ENCODE measurements around the gene VPS51. TPM values are rescaled to one million over a fixed set of nuclear protein-coding genes. Genes with fewer than 3 reads are reported as not detected.

Gene VPS51
- total RNA-seq, 3 donors from 2014 or later: 161 to 165 (median 161) TPM

DNA sequence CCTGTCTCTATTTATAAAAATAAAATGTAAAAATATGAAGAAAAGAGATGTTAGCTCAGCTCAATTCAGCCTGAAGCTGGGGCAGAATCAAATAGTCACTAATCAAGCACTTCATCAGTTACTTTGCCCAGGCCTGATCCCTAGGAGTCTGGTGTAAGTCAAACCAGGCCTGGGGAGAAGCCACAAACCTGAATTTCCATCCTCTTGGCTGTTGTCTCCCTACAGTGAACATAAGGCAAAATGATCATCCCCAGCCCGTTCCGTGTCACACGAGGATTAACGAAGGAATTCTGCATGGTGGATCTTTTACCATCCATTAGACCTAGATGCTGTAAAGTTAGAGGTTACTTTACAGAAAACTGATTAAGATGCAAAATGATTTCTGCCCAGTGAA lies 31.2 kb upstream of the VPS51 start:
- Mint-ChIP-seq H3K36me3 (ENCODE audit: insufficient read depth) (no peaks in the 10 kb centered on the region), H3K9me3 (no peaks in the 10 kb centered on the region), H3K27me3 (ENCODE audit: low read depth) (peaks cover 3% of the 10 kb centered on the region), H3K4me1 (ENCODE audit: low read depth) (no peaks in the 10 kb centered on the region), H3K4me3 (no peak overlapping the region)
- DNase-seq (no peak), ATAC-seq (no peak)

- Mint-ChIP-seq H3K4me3 (no peak overlapping the region), H3K36me3 (ENCODE audit: insufficient read depth) (no peaks in the 10 kb centered on the region), H3K27me3 (ENCODE audit: low read depth) (peaks cover 3% of the 10 kb centered on the region), H3K9me3 (no peaks in the 10 kb centered on the region), H3K4me1 (ENCODE audit: low read depth) (no peaks in the 10 kb centered on the region)
- no peak for DNase-seq
- no peak for ATAC-seq
These were observed 30.2 kb upstream of the VPS51 start for GRCh38 chr11:65065851-65066250.

- no peak for ATAC-seq
- Mint-ChIP-seq H3K27me3 (ENCODE audit: low read depth) (peaks cover 3% of the 10 kb centered on the region), H3K9me3 (no peaks in the 10 kb centered on the region), H3K4me3 (no peak overlapping the region), H3K36me3 (ENCODE audit: insufficient read depth) (no peaks in the 10 kb centered on the region), H3K4me1 (ENCODE audit: low read depth) (no peaks in the 10 kb centered on the region)
- DNase-seq: no peak
These were observed 29.7 kb upstream of the VPS51 start for GRCh38 chr11:65066315-65066714.

DNA sequence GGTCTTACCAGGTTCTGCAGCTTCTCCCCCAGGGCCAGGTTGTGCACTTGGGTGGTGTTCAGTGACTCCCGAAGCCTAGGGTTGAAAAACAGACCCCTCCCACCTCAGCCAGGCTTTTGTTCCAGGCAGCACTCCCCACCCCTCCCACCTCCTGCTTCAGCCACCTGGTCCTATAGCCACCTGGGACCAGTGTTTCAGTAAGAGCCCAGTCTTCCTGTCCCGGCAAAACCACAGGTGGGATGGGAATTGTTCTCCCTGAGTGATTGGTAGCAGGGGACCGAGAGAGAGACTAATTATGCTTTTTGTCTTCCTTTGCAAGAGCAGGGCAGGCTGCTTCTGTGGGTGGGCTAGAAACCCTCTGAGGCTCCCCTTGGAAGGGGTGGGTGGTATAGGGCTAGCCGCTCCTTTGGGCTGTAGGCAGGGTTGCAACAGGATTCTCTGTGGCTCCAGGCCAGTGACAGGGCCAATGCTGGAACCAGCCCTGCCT lies 29.2 kb upstream of the VPS51 start:
- no peak for ATAC-seq
- H3K27me3 Mint-ChIP-seq (ENCODE audit: low read depth): peaks cover 3% of the 10 kb centered on the region
- no peaks in the 10 kb centered on the region for H3K9me3 Mint-ChIP-seq
- H3K36me3 Mint-ChIP-seq (ENCODE audit: insufficient read depth): no peaks in the 10 kb centered on the region
- no peaks in the 10 kb centered on the region for H3K4me1 Mint-ChIP-seq (ENCODE audit: low read depth)
- no peak for DNase-seq
- H3K4me3 Mint-ChIP-seq: no peak overlapping the region

- H3K4me1 Mint-ChIP-seq (ENCODE audit: low read depth): no peaks in the 10 kb centered on the region
- H3K4me3 Mint-ChIP-seq: no peak overlapping the region
- H3K9me3 Mint-ChIP-seq: no peaks in the 10 kb centered on the region
- ATAC-seq: no peak
- no peak for DNase-seq
- H3K36me3 Mint-ChIP-seq (ENCODE audit: insufficient read depth): no peaks in the 10 kb centered on the region
- H3K27me3 Mint-ChIP-seq (ENCODE audit: low read depth): no peaks in the 10 kb centered on the region
These were observed 28.6 kb upstream of the VPS51 start for GRCh38 chr11:65067446-65067845.

DNA sequence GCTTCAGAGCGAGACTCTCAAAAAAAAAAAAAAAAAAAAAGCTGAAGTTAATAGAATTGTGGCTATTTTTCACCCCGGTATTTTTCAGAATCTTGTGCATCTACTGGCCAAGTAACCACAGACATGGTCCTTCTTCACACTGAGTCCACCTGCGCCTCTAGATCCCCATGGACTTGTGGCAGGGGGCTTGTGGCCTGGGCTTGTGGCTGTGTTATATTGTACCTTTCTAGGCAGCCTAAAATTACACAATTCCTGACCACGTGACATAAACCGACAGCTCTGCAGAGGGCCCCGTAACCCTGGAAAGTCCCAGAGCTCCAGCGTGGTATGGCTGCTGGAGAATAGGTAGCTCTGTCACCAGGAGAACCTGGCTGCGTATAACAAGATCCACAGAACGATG lies 26.8 kb upstream of the VPS51 start:
- no peaks in the 10 kb centered on the region for H3K9me3 Mint-ChIP-seq
- H3K36me3 Mint-ChIP-seq (ENCODE audit: insufficient read depth): no peaks in the 10 kb centered on the region
- DNase-seq (no peak), ATAC-seq (no peak)
- no peaks in the 10 kb centered on the region for H3K4me1 Mint-ChIP-seq (ENCODE audit: low read depth)
- no peak overlapping the region for H3K4me3 Mint-ChIP-seq
- no peaks in the 10 kb centered on the region for H3K27me3 Mint-ChIP-seq (ENCODE audit: low read depth)

DNA sequence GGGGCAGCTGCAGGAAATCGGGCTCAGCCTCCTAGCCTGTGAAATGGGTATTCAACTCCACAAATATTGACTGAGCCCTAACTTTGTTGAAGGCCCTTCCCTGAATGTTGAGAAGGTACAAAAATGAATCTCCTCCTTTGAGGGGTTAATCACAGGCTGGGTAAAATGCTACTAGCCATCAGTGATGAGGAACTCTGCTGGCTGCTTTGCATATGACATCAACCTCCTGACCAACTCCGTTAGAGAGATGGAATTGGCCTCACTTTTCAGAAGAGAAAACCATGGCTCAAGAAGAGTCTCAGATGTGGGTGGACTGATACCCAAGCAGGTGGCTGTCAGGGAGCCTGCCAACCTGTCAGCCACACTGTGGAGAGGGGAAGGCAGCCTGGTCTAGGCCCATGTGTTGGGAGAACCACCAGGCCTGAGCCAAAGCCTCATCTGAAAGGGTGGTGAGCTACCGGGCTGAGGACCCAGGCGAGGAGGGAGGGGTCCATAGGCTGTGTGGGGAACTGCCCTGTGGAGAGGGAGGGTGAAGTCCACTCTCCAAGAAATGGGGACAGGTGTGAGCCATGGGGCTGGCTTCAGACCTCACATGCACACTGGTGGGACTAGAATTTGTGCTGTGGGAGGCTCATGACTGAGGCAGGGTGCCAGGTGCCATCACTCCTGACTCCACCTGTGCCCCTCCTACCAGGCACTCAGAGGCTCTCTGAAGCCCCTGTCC lies 23.9 kb upstream of the VPS51 start:
- Mint-ChIP-seq H3K36me3 (ENCODE audit: insufficient read depth) (no peaks in the 10 kb centered on the region), H3K4me3 (no peak overlapping the region), H3K9me3 (no peaks in the 10 kb centered on the region), H3K4me1 (ENCODE audit: low read depth) (no peaks in the 10 kb centered on the region), H3K27me3 (ENCODE audit: low read depth) (no peaks in the 10 kb centered on the region)
- ATAC-seq: no peak
- no peak for DNase-seq

- H3K36me3 Mint-ChIP-seq (ENCODE audit: insufficient read depth): no peaks in the 10 kb centered on the region
- H3K9me3 Mint-ChIP-seq: no peaks in the 10 kb centered on the region
- H3K27me3 Mint-ChIP-seq (ENCODE audit: low read depth): no peaks in the 10 kb centered on the region
- H3K4me1 Mint-ChIP-seq (ENCODE audit: low read depth): no peaks in the 10 kb centered on the region
- H3K4me3 Mint-ChIP-seq: no peak overlapping the region
- no peak for DNase-seq
- no peak for ATAC-seq
These were observed 23.4 kb upstream of the VPS51 start for GRCh38 chr11:65072631-65072966.

DNA sequence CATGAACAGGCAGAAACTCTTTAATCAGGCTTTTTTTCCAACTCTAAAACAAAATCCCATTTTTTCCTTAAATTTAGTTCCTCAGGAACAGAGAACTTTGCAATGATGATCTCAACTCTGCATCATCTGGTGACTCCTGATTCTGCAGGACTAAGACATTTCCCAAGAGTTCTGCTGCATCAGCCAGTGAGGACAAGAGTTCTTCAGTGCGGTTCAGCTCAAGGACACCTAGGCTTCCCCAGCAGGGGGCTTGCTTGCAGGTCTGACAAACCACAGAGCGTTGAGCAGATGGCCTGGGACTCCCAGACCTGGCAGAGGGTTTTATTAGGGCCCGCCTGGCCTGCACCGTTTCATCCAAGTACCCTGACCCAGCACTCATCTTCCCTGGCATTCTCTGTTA lies 18.6 kb upstream of the VPS51 start:
- no peaks in the 10 kb centered on the region for H3K27me3 Mint-ChIP-seq (ENCODE audit: low read depth)
- no peak for ATAC-seq
- H3K36me3 Mint-ChIP-seq (ENCODE audit: insufficient read depth): no peaks in the 10 kb centered on the region
- no peaks in the 10 kb centered on the region for H3K9me3 Mint-ChIP-seq
- no peak for DNase-seq
- H3K4me1 Mint-ChIP-seq (ENCODE audit: low read depth): peaks cover 8% of the 10 kb centered on the region
- no peak overlapping the region for H3K4me3 Mint-ChIP-seq

DNA sequence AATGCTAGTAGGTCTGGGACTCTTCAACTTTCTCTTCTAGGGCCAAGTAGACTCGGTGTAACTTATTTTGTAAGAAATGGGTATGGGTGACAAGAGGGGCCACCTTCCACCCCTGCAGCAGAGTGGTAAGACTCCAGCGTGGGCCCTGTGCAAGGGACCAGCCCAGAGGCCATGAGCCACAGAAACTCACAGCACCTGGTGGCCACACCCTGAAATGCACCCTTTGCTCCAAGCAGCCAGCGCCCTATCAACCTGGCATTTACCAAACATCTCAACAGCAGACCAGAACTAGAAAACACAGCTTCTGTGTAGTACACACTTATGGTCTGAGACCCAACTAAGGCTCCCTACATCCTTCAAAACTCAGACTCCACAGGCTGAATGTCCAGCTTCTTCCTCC lies 17.9 kb upstream of the VPS51 start:
- Mint-ChIP-seq H3K4me1 (ENCODE audit: low read depth) (peaks cover 13% of the 10 kb centered on the region), H3K9me3 (no peaks in the 10 kb centered on the region), H3K4me3 (no peak overlapping the region), H3K36me3 (ENCODE audit: insufficient read depth) (no peaks in the 10 kb centered on the region), H3K27me3 (ENCODE audit: low read depth) (no peaks in the 10 kb centered on the region)
- ATAC-seq (peak; percentile 91 to 93), DNase-seq (peak; percentile 67)

DNA sequence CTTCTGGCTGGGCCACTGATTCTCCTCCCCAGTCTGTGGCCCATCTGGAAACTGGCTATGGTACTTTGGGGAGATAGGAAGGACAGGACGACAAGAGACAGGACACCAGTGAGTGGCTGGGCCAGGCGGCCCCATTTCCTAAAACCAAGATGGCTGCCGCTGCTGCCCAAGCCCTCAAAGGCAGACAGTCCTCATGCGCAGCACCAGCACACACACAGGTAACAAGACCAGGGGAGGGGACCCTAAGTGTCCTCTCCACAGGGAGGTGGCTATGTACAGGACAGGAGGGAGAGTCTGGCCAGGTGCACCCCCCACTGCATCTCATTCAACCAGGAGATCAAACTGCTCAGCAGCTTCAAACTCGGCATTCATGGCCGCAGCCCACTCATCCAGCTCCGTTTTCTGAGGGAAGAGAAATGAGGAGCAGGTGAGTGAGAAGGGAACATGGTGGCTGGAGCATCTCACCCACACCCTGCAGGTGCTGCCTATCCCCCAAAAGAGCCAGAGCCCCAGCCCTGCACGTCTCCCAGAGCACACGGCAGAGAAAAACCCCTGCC lies 17.1 kb upstream of the VPS51 start:
- no peak for ATAC-seq
- Mint-ChIP-seq H3K36me3 (ENCODE audit: insufficient read depth) (no peaks in the 10 kb centered on the region), H3K4me1 (ENCODE audit: low read depth) (peaks cover 16% of the 10 kb centered on the region), H3K9me3 (no peaks in the 10 kb centered on the region), H3K4me3 (no peak overlapping the region), H3K27me3 (ENCODE audit: low read depth) (no peaks in the 10 kb centered on the region)
- no peak for DNase-seq

DNA sequence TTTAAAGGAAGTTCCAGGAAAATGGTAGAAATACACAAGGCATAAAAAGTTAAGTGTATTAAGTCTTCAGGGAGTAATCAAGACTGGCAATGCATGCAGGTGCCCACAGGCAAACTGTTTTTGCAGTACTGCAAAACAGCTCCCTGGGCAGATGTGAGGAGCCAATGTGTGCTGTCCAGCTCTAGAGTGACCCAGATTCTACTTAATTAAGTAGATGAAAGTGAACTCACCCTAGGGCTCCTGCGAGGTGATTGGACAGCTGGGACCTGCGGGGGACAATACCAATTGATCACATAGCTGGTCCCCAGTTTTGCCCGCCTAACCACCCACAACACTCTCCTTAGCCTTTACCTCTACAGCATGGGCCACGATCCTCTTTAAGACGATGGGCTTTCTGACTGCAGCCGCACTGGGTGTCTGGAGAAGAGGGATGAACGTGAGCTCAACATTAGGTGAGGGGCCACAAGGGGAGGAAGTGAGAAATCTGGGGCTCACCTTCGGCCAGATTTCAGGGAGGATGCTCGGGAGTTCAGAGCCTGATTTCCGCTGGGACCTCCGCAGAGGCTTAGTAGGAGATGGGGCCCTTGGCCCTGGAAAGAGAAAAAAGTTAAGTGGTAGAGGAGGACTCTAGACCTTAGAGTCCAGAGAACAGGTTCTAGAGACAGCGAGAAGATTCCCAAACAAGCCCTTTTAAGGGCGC lies 12.7 kb upstream of the VPS51 start:
- H3K27me3 Mint-ChIP-seq (ENCODE audit: low read depth): no peaks in the 10 kb centered on the region
- DNase-seq (no peak), ATAC-seq (peak; percentile 1 to 8)
- peaks cover 7% of the 10 kb centered on the region for H3K36me3 Mint-ChIP-seq (ENCODE audit: insufficient read depth)
- H3K9me3 Mint-ChIP-seq: no peaks in the 10 kb centered on the region
- H3K4me3 Mint-ChIP-seq: peak overlapping the region; percentile 93
- peaks cover 31% of the 10 kb centered on the region for H3K4me1 Mint-ChIP-seq (ENCODE audit: low read depth)

GRCh38 chr11:65083834-65084597 lies 12.0 kb upstream of the VPS51 start, which contains the start of the genes CDCA5 and ZFPL1:
Gene CDCA5, minus strand, starts transcription at chr11:65084040. Its CDS starts 62 bp downstream, at chr11:65083978.
Gene ZFPL1, plus strand, starts transcription at chr11:65084222. Its CDS starts 477 bp downstream, at chr11:65084699.
- peaks cover 26% of the 10 kb centered on the region for H3K4me1 Mint-ChIP-seq (ENCODE audit: low read depth)
- peak; percentile 90 to 92 for ATAC-seq
- DNase-seq: peak; percentile 95
- H3K9me3 Mint-ChIP-seq: no peaks in the 10 kb centered on the region
- no peaks in the 10 kb centered on the region for H3K27me3 Mint-ChIP-seq (ENCODE audit: low read depth)
- peak within 1 kb of the TSS; percentile 93 for H3K4me3 Mint-ChIP-seq
- H3K36me3 Mint-ChIP-seq (ENCODE audit: insufficient read depth): peaks cover 15% of the 10 kb centered on the region

GRCh38 chr11:65084598-65085375 lies 11.2 kb upstream of the VPS51 start:
- Mint-ChIP-seq H3K36me3 (ENCODE audit: insufficient read depth) (peaks cover 22% of the 10 kb centered on the region), H3K4me1 (ENCODE audit: low read depth) (peaks cover 26% of the 10 kb centered on the region), H3K9me3 (no peaks in the 10 kb centered on the region), H3K4me3 (peak overlapping the region; percentile 93), H3K27me3 (ENCODE audit: low read depth) (no peaks in the 10 kb centered on the region)
- DNase-seq (no peak), ATAC-seq (peak in 1 of 2 donors; percentile 11)

Measured in activated T-cell treated with anti-CD3 and anti-CD28 coated beads, Interleukin-2, amount 50 U/mL, for 4 hours (primary cell).